Activated naive CD4-positive, alpha-beta T cell treated with anti-CD3 and anti-CD28 coated beads, Interleukin-2, amount 50 U/mL, for 16 hours (primary cell): ENCODE results near the gene CIBAR2.

ENCODE experiments used
- DNase-seq: peaks from one replicate; pipeline ENCODE4 v3.0.0-alpha.2; 2020

CIBAR2 gene

DNA sequence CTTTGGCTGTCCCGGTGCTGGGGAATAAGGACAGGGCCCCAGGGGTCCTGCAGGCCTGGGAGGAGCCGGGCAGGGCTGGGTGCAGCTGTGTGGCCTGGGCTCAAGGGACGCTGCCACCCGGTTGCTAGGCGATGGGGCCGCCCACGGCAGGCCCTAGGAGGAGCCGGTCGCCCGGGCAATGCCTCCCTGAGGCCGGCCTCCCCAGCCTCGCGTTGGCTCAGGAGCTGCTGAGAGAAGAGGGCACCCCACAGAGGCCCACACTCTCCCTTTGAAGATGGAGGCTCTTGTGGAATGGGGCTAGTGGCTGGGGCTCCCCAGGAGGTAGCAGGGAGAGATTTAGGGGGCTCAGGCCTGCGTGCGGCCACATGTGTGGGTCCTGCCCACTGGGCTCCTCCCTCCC is at the start of gene CIBAR2:
CIBAR2 (minus strand) TSS at position 109 of the 400 bp plus-strand sequence. CDS start 120 bp downstream, outside the sequence.
- DNase-seq, result no peak

DNA sequence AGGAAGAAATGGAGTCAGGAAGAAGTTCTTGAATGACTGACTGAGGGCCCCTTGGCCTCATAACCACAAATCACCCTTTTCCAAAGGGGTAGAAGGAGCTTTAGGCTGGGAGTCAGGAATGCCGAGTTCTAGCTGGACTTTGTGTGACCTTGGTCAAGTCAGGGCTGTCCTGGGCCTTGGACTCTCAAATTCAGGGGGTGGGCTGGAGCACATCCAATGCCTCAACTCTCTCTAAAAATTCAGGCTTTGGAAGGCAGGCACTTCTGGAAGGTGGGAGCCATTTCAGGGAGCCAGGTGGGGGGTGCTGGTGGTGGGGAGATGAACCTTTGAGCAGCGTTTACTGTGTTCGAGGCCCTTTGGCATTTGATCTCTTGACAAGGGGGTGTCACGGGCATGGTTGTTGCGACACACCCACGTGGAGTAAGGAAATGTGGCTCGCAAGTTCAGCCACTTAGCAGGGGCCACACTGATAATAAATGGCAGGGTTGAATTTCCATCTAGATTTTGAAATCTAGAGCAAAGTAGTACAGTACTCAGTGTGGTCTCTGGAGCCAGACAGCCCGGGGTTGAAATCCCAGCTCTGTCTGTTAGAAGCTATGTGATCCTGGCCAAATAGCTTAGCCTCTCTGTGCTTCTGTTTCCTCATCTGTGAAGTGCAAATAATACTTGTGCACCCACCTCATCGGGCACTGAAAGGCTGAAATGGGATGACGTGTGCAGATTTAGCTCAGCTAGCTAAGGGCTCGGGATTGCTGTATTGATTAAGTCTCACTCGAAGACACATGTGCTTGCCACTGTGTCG is 47.1 kb upstream of the CIBAR2 start:
- DNase-seq, result no peak

DNA sequence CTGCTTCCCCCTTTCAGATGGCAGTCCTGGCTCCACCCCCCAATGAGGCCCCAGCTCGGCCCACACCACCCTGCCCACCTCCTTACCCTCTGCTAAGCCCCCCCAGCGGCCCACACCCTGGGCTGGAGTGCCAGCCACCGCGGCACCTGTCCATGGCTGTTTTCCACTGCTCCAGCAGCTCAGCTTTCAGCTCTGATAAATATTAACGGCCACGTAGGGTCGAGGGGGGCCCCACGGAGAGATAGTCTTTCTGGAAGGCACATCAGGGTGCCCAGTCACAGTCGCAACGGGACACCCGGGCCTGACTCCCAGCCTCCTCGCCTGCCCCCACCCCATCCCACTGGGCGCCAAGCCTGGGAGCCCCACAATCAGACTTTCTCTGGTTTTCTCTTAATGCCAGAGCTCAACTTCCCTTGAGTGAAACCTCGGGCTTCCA is 46.5 kb upstream of the CIBAR2 start:
- DNase-seq, result no peak

DNA sequence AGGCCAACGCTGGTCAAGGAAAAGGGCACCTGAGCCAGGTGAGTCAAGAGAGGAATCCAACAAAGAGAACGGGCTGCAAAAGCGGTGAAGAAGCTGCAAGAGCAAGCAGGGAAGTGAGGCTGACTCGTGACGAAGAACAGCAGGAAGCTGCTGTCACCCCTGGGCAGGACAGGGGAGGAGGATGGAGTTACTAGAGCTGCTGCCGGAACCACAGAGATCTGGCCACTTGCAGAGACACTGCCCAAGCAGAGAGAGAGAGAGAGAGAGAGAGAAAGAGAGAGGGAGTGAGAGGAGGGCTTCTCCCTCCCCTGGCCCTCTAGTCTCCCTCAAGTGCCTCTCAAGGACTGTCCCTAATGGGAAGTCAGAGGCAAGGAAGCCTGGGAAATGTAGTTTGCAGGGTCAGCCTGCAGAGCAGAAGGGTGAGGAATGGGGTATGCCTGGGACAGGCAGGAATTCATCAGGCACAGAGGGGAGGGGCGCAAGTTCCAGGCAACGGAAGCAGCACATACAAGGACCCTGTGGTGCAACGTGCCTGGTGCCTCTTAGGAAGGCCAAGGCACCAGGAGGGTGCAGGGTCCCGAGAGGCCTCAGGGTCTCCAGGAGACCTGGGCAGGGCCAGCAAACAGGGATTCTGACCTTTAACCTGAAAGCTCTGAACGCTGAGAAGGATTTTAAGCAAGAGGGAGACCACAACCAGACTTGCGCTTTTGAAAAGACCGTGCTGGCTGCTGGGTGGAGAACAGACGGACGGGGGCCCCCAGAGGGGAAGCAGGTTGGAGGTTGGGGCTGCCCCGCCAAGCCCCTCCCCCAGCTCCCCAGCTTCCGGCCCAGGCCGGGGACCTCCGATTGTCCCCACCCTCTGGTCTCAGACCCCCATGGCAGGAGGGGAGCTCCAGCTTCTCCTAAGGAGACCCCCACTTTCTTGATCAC is 45.8 kb upstream of the CIBAR2 start:
- no peak for DNase-seq

DNA sequence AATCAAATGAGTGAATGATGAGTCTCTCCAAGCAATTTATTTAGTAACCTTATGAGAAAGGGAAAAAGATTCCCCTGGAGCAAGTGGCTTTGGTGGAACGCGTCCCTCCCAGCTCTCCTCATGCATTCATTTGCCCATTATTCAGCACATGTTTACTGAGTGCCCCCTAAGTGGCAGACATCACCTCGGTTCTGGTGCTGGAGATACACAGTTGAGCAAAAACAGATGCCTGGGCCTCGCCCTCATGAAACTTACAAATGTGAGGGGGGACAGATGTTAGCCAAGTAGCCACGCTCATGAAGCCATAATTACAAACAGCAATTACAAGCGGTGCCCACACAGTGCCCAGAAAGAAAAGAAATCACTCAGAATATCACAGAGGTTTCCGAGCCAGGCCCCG is 45.1 kb upstream of the CIBAR2 start:
- DNase-seq, result no peak

DNA sequence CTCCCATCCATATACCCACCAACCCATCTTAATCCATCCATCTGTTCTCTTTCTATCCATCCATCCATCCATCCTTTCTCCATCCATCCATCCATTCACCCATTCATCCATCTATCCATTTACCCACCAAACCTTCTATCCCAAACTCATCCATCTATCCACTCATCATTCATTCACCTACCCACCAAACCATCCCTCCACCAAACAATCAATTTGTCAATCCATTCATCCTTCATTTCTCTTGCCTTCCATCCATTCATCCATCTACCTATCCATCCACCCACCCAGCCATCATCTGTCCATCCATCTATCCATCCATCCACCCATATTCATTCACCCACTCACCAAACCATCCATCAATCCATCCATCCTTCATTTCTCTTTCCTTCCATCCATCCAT is 44.6 kb upstream of the CIBAR2 start:
- DNase-seq, result no peak

DNA sequence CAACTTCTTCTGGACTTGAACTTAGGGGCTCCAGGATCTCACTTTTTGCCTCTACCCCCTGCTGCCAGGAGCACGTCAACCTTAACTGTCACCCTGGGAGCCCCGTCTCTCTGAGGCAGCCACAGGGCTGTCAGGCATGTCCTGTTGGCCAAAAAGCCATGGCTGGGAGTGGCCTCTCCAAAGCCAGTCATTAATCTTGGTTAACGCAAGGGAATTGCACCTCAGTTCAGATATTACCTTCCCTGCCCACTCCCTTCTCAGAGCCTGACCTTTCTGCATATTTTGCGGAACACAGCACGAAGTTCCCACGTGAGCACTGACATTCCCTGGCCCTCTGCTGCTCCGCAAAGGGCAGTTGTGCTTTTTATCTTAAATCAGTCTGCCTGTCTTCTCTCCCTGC is 44.2 kb upstream of the CIBAR2 start:
- DNase-seq, result no peak

DNA sequence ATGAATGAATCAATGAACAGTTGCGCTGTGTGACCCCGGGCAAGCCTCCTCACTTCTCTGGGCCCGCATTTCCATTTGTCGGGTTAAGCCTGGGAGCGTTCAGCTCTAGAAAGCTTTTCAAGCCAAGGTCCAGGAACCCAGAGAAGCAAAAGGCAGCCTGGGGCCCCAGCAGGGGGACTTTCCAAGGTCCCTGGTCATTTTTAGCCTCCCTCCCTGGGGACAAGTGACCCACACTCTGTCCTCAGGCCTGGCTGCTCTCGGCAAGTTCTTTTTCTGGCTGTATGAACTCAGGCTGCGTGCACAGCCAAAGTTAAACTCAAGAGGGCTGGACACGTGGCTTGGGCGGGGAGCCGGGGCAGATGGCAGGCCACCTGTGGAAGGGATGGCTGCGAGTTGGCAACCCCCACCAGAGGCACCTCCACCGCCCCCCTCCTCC is 41.4 kb upstream of the CIBAR2 start:
- DNase-seq, result no peak

DNA sequence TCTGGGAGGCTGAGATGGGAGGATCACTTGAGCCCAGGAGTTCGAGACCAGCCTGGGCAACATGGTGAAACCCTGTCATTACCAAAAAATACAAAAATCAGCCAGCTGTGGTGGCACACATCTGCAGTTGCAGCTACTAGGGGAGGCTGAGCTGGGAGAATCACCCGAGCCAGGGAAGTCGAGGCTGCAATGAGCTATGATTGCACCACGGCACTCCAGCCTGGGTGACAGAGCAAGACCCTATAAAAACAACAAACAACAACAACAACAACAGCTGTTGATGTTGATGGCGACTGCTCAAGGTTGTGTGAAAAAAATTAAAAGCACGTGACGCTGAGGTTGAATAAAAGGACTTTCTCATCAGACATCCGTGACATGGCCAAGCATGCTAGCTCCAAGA is 40.8 kb upstream of the CIBAR2 start:
- DNase-seq, result no peak

DNA sequence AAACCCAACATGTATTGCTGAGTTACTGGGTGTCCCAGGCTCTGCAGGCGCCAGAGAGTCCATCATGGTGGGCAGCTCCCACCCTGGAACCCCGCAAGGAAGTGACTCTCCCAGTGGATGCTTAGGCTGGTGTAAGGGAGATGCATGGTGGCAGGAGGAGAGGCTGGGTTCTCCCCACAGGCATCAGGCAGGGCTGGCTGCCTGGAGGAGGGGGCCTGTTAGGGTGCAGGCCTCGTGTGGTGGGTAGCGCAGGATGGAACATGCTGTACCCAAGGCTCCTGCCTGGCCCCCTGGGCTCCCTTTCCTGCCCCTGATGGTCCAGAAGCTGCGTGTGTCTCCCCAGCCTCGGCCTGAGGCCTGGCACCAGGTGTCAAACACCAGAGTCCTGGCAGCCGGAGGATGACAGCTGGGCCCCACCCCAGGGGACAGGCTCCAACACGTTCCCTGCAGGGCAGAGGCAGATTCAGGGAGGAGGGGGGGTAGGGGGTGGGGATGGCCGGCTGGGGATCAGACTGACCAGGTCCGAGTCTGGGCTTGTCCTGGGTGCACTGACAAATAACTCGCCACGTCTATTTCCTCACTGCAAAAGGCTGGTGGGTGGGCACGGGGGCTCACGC is 40.2 kb upstream of the CIBAR2 start:
- no peak for DNase-seq

DNA sequence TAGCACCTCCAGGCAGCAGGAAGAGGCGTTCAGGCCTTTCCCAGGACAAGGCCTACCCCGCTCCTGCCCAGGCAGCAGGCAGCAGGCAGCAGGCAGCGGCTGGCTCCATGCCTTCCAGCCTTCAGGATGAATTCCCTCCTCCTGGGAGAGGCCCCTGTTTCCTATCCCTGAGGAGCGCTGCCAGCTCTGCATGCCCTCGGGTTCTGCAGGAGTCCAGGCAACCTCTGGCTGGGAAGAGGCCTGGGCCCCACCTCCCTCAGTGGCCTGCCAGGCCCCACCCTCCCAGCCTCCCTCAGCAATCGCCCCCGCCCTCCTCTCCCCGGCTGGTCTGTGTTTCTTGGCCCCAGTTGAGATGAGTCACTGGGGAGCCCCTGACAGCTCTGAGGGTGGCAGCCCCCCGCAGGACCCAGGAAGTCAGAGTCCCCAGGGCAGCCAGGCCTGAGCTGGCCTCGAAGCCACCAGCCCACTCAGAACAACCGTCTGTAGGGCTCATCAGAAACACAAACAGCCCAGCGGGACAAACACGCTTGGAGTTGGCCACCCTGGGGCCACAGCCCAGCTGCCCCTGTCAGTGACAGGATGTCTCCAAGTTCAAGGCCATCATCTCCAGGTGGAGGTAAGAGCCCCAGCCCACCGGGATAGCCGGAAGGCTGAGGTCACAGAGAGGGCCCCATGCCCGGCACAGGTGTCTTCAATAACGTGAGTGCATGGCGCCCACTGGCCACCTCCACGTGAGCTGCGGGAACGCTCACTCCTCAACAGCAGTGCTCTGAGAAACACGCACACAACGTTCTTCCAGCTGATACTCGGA is 39.5 kb upstream of the CIBAR2 start:
- DNase-seq, result no peak

DNA sequence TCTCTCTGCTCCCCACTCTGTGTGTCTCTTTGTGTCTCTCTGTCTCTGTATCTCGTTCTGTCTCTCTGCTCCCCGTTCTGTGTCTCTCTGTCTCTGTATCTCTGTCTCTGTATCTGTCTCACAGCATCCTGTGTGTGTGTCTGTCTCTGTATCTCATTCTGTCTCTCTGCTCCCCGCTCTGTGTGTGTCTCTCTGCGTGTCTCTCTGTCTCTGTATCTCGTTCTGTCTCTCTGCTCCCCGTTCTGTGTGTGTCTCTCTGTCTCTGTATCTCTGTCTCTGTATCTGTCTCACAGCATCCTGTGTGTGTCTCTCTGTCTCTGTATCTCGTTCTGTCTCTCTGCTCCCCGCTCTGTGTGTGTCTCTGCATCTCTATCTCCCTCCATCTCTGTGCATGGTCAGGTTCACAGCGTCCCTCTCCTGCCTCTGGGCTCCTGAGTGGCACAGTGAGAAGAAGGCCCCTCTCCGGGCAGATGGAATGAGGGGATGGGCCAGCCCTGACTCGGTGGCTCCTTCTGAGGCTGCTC is 38.9 kb upstream of the CIBAR2 start:
- DNase-seq, result no peak

DNA sequence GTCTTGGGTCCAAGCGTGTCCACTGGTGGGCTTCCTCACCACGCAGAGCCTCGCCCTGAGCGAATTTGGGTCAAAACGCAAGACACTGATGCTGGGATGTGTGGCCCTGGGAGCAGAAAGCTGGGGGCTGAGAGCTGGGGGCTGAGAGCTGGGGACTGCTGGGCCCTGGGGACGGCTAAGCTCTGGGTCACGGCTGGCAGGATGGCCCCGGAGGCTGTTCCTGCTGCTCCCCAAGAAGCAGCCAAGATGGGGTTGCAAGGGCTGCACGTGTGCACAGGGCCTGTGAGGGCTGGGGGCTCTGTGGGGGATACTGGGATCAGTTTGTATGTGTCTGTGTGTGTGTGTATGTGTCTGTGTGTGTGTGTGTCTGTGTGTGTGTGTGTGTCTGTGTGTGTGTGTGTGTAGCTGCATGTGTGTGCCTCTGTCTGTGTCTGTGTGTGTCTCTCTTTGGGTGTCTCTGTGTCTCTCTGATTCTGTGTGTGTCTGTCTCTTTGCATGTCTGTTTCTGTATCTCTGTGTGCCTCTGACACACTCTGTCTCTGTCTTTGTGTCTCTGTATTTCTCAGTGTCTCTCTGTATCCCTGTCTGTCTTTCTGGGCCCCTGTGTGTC is 38.2 kb upstream of the CIBAR2 start:
- no peak for DNase-seq

DNA sequence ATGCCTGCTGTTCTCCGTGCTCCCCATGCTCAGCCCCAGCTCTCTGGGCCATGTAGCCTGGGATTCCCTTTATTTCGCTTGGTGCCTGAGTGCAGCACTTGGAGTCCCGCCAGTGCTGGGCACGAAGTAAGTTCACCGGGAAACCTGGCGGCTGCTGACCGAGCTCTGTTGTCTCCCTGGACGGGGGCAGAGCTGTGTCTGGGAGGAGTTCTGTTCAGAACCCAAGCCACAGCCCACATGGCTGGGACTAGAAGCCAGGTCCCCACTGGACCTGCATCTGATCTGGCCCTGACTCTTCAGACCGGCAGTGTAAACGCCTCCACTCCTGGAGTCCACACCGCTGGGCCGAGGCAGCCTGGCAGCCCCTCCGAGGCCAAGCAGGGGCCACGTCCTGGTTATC is 37.5 kb upstream of the CIBAR2 start:
- no peak for DNase-seq

DNA sequence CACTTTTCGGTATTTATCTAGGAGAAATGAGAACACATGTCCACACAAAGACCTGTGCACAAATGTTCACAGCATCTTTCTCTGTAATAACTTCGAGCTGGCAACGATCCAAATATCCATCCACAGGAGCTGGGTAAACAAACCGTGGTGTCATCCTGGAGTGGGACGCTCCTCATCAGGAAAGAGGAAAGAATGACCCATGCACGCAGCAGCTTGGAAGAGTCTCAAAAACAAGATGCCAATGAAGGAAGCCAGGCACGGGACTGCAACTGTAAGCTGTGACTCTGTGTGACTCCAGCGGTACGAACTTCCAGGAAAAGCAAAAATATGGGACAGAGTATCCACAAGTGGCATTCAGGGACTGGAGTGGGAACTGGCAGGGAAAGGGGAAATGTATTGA is 36.7 kb upstream of the CIBAR2 start:
- no peak for DNase-seq

DNA sequence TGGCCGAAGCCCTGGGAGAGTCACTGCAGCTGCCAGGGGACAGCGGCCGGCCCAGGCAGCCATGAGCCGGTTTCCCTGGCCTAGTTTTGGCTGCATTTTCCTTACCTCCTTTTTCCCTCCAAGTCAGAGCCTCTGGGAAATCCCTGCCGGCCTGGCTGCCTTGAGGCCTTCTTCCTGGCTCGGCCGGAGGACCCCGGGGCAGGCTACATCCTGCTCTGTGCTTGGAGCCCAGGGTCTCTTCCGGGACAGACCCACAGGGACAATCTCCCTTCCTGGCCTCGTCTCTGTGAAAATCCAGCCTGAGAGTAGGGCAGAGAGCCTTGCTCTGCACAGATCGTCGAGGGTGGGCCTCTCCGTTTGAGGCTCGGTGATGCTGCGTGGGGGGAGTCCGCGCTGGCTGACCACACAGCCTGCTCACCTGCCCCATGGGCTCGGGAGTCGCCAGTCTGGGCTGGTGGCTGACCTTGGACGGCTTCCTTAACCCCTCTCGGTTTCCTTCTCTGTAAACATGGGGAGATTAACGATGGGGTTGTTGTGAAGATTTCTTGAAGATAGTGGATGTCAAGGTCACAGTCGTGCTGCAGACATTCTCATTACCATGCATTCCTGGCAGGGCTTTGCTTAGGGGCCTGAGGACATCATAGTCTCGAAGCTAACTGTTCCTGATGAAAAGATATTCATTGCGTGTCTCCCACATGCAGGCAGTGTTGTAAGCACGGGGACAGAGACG is 34.8 kb upstream of the CIBAR2 start:
- no peak for DNase-seq

DNA sequence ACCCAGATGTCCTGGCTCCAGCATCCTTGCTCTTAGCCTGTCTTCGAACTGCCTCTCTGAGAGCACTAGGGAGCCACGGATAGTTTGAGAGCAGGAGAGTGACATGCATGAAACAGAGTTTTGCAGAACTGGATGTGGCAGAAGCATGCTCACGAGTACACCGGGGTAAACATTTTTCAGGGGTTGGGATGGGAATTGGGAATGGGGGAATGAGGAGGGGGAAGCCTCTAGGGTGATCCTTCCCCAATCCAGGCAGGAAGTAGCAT is 34.2 kb upstream of the CIBAR2 start:
- no peak for DNase-seq

DNA sequence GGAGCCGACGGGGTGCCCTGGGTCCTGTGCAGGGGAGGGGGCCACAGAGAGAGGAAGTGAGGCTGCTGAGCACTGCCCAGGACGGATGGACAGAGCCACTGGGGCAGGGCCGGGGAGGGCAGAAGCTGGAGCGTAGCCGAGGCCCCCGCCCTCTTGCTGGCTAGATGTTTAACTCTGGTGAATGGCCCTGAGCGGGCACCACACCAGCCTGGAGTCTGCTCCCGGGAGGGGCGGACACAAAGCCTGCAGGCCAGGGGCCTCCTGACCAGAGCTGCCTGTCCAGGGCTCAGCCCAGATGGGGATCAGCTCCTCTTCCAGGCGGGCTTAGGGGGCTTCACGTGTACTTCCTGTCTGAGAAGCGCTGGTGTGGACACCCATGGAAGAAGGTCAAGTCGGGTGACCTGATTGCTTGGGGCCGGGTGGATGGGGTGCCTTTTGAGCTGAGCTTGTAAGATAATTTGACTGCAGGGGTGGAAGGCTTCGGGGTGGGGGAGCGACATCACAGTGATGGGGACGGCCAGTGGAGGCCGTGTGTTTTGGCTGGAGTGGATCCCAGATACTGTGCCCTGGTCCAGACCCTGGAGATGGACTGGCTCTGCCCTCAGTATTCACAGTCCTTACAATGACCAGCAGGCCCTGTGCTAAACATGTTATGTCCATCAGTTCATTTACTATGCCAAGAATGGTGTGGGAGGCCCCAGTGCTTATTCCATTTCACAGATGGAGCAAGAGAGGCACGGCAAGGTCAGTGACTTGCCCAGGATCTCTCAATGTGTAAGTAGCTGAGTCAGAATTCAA is 33.7 kb upstream of the CIBAR2 start:
- no peak for DNase-seq

DNA sequence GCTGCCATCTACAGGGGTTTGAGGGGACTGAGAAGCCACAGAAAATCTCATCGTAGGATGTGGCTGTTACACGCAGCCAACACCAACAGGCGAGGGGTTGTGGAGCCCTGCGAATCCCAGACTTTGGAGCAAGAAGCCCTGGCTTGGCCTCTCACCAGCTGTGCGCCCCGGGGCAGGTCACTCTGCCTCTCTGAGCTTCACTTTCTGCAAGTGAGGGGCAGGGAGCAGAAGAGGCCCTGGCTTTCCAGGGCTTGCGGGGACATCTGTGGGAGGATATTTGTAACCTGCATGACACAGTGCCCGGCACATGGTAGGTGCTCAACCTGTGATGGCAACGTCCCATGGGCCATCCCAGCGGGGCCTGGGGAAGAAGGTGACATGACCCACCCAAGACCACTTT is 32.9 kb upstream of the CIBAR2 start:
- DNase-seq, result no peak
